Hematopoietic multipotent progenitor cell treated with erythropoietin and hydrocortisone succinate and interleukin-3 and kit ligand, for 4 days (in vitro differentiated cells): Measurements from ENCODE around the gene EIF6.
A peak's percentile ranks its signal among the peaks of the same experiment; 100 is the strongest.
"Not testable (repeated sequence)": the region's sequence is repeated elsewhere in the genome, so short reads cannot be mapped to it uniquely, and the experiment has no call there.

Experiments used
- DNase-seq: peaks from one replicate; pipeline ENCODE4 v3.0.0-alpha.2; 2015

The EIF6 gene

GRCh38 chr20:35277531-35278395 is 6.8 kb downstream of the EIF6 start, which contains the start of gene MMP24OS:
MMP24OS (minus strand) TSS chr20:35278122; CDS start chr20:35277929, 193 bp downstream.
- peak; percentile 97 for DNase-seq

- no peak for DNase-seq
These were observed 7.4 kb downstream of the EIF6 start for GRCh38 chr20:35277127-35277526.

- no peak for DNase-seq
These were observed 8.2 kb downstream of the EIF6 start for GRCh38 chr20:35276408-35276807.

- no peak for DNase-seq
These were observed 8.8 kb downstream of the EIF6 start for GRCh38 chr20:35275741-35276251.

- DNase-seq = no peak
These were observed 10.1 kb downstream of the EIF6 start for GRCh38 chr20:35274172-35275092.

GRCh38 chr20:35273449-35274171 is 11.0 kb downstream of the EIF6 start:
- no peak for DNase-seq

GRCh38 chr20:35271904-35272303 is 12.7 kb downstream of the EIF6 start:
- no peak for DNase-seq

- DNase-seq = no peak
These were observed 13.3 kb downstream of the EIF6 start for GRCh38 chr20:35271073-35271882.

- DNase-seq = no peak
These were observed 14.3 kb downstream of the EIF6 start for GRCh38 chr20:35270021-35270902.

GRCh38 chr20:35269055-35269781 is 15.4 kb downstream of the EIF6 start:
- DNase-seq = peak; percentile 79

GRCh38 chr20:35267092-35267491 is 17.5 kb downstream of the EIF6 start:
- no peak for DNase-seq

GRCh38 chr20:35264755-35265154 is 19.8 kb downstream of the EIF6 start:
- DNase-seq = peak; percentile 49

- DNase-seq = no peak
These were observed 20.8 kb downstream of the EIF6 start for GRCh38 chr20:35263532-35264341.

- DNase-seq = not testable (repeated sequence)
These were observed 21.6 kb downstream of the EIF6 start for GRCh38 chr20:35262731-35263531.

GRCh38 chr20:35262321-35262720 is 22.3 kb downstream of the EIF6 start:
- not testable (repeated sequence) for DNase-seq

- no peak for DNase-seq
These were observed 24.1 kb downstream of the EIF6 start for GRCh38 chr20:35260426-35260825.

GRCh38 chr20:35257175-35257909 is 27.2 kb downstream of the EIF6 start:
- no peak for DNase-seq
